A549 (cell line): ENCODE measurements around the gene USP34. TPM values are rescaled to one million over a fixed set of nuclear protein-coding genes. Genes with fewer than 3 reads are reported as not detected.

Experiments used
- ATAC-seq, 2 experiments: fragments of 200-7000 bp in 1 of 2; fragments of >200 bp in 1 of 2; cut with Nextera tagmentation in 1 of 2; cut with Tn5 transposase in 1 of 2; 3 replicates each; pipeline versions ENCODE4 v1.8.0 to v1.9.1; 2018 to 2020; ENCODE audit warnings: mild to moderate bottlenecking in 1 of 2, moderate library complexity in 1 of 2
- CTCF ChIA-PET: fragments of 300-600 bp; sonication (Branson Sonifier 250); formaldehyde crosslinking; extraction: SDS; loops from one replicate; lab custom pipeline; 2021; ENCODE audit warnings: antibody characterized with exemption, inconsistent platforms; lab: Yijun Ruan, JAX
- POLR2A ChIA-PET: fragments of 350-600 bp; formaldehyde crosslinking; extraction: SDS; loops from one replicate; lab custom pipeline; 2021; ENCODE audit warnings: antibody characterized with exemption, inconsistent platforms; lab: Yijun Ruan, JAX
- DNase-seq, 2 experiments: peaks; one replicate each; pipeline versions ENCODE4 v3.0.0 to v3.0.0-alpha.2; 2011 to 2016; ENCODE audit warnings: low read depth in 1 of 2, low spot score in 1 of 2
- FAIRE-seq: peaks from 2 replicates; lab custom pipeline; 2011; peaks lifted over from hg19 to GRCh38; lab: Jason Lieb, UNC
- H3K27ac ChIP-seq, 2 experiments: fragments of >200 bp; sonication (Bioruptor Twin); formaldehyde crosslinking; 3 replicates each; pipeline ENCODE4 v1.5.1; 2016 to 2017
- H3K4me1 ChIP-seq: fragments of >200 bp; sonication (Bioruptor Twin); formaldehyde crosslinking; 3 replicates; pipeline ENCODE4 v1.6.1; 2016
- H3K4me2 ChIP-seq: fragments of >200 bp; sonication (Bioruptor Twin); formaldehyde crosslinking; 3 replicates; pipeline ENCODE4 v1.6.1; 2016
- H3K4me3 ChIP-seq: fragments of >200 bp; sonication (Bioruptor Twin); formaldehyde crosslinking; 3 replicates; pipeline ENCODE4 v1.5.1; 2016
- H3K9me3 ChIP-seq: fragments of >200 bp; sonication (Bioruptor Twin); formaldehyde crosslinking; 3 replicates; pipeline ENCODE4 v1.6.1; 2016
- BCL3 ChIP-seq: fragments of >200 bp; sonication (Bioruptor Twin); formaldehyde crosslinking; IDR thresholded peaks from 3 replicates; pipeline ENCODE4 v1.6.1; 2016
- CBX8 ChIP-seq: fragments of 200-600 bp; sonication (generic); IDR thresholded peaks from 2 replicates; pipeline ENCODE4 v1.6.1; 2016
- CHD4 ChIP-seq: fragments of 200-600 bp; sonication (generic); IDR thresholded peaks from 2 replicates; pipeline ENCODE4 v1.6.1; 2016; ENCODE audit warnings: antibody characterized with exemption, mild to moderate bottlenecking, borderline replicate concordance
- EHF ChIP-seq: fragments of 250-450 bp; sonication (Bioruptor Pico); IDR thresholded peaks from 2 replicates; pipeline ENCODE4 v1.5.0; 2020; ENCODE audit warnings: mild to moderate bottlenecking
- EHMT2 ChIP-seq: fragments of 200-600 bp; sonication (generic); IDR thresholded peaks from 2 replicates; pipeline ENCODE4 v1.6.1; 2016; ENCODE audit warnings: antibody characterized with exemption, low read depth, mild to moderate bottlenecking, moderate library complexity
- ELK1 ChIP-seq: fragments of 150-350 bp; IDR thresholded peaks from 2 replicates; pipeline ENCODE4 v1.6.1; 2014; ENCODE audit warnings: low read depth, mild to moderate bottlenecking, low read length
- EP300 ChIP-seq, 2 experiments: fragments of >200 bp; sonication (Bioruptor Twin); formaldehyde crosslinking; IDR thresholded peaks; 2 replicates in 1 of 2; 3 replicates in 1 of 2; pipeline ENCODE4 v1.6.1; 2016 to 2017
- FOXS1 ChIP-seq: fragments of 250-450 bp; sonication (Bioruptor Pico); IDR thresholded peaks from 2 replicates; pipeline ENCODE4 v1.5.0; 2020; ENCODE audit warnings: mild to moderate bottlenecking, moderate library complexity
- GATA3 ChIP-seq: IDR thresholded peaks from 2 replicates; pipeline ENCODE4 v1.6.1; 2012; ENCODE audit warnings: borderline replicate concordance
- HDAC2 ChIP-seq: fragments of 200-600 bp; sonication (generic); IDR thresholded peaks from 2 replicates; pipeline ENCODE4 v1.6.1; 2016
- HMGXB4 ChIP-seq: fragments of 250-450 bp; sonication (Bioruptor Pico); IDR thresholded peaks from 2 replicates; pipeline ENCODE4 v1.5.0; 2021; ENCODE audit warnings: mild to moderate bottlenecking, moderate library complexity, borderline replicate concordance
- HOXB5 ChIP-seq: fragments of 250-450 bp; sonication (Bioruptor Pico); IDR thresholded peaks from 2 replicates; pipeline ENCODE4 v1.5.0; 2020; ENCODE audit warnings: mild to moderate bottlenecking, moderate library complexity
- JUN ChIP-seq, 2 experiments: fragments of >200 bp; sonication (Bioruptor Twin); formaldehyde crosslinking; IDR thresholded peaks; 2 replicates in 1 of 2; 3 replicates in 1 of 2; pipeline ENCODE4 v1.6.1; 2016 to 2017
- JUNB ChIP-seq: fragments of >200 bp; sonication (Bioruptor Twin); formaldehyde crosslinking; IDR thresholded peaks from 2 replicates; pipeline ENCODE4 v1.6.1; 2016
- KDM1A ChIP-seq: fragments of 200-600 bp; sonication (generic); IDR thresholded peaks from 2 replicates; pipeline ENCODE4 v1.6.1; 2016; ENCODE audit warnings: low read depth, mild to moderate bottlenecking
- MAFK ChIP-seq: fragments of 450-650 bp; IDR thresholded peaks from 2 replicates; pipeline ENCODE4 v1.6.1; 2014; ENCODE audit not compliant: partially characterized antibody
- MAZ ChIP-seq: fragments of 150-350 bp; IDR thresholded peaks from 2 replicates; pipeline ENCODE4 v1.6.1; 2014; ENCODE audit warnings: antibody characterized with exemption, low read depth, low read length, borderline replicate concordance
- MYC ChIP-seq: IDR thresholded peaks from 2 replicates; pipeline ENCODE4 v1.6.1; 2012; ENCODE audit warnings: mild to moderate bottlenecking, inconsistent platforms, low read length, improper control_type of control experiment, borderline replicate concordance
- NPAS2 ChIP-seq: fragments of 250-450 bp; sonication (Bioruptor Pico); IDR thresholded peaks from 2 replicates; pipeline ENCODE4 v1.8.0; 2022; ENCODE audit warnings: mild to moderate bottlenecking, moderate library complexity, borderline replicate concordance
- PBX3 ChIP-seq: IDR thresholded peaks from 2 replicates; pipeline ENCODE4 v1.6.1; 2012
- POLR2AphosphoS2 ChIP-seq: conservative IDR thresholded peaks from 2 replicates; pipeline ENCODE4 v1.6.1; 2012; ENCODE audit warnings: low read length, improper control_type of control experiment, inconsistent platforms
- RAD21 ChIP-seq, 2 experiments: fragments of >200 bp in 1 of 2; sonication (Bioruptor Twin) in 1 of 2; formaldehyde crosslinking in 1 of 2; IDR thresholded peaks in 1 of 2; conservative IDR thresholded peaks in 1 of 2; 2 replicates in 1 of 2; 3 replicates in 1 of 2; pipeline ENCODE4 v1.6.1; 2012 to 2018; ENCODE audit warnings: inconsistent platforms in 1 of 2
- RARB ChIP-seq: fragments of 250-450 bp; sonication (Bioruptor Pico); IDR thresholded peaks from 2 replicates; pipeline ENCODE4 v1.8.0; 2021; ENCODE audit warnings: mild to moderate bottlenecking, moderate library complexity
- RCOR1 ChIP-seq: fragments of 150-350 bp; IDR thresholded peaks from 2 replicates; pipeline ENCODE4 v1.6.1; 2014; ENCODE audit warnings: antibody characterized with exemption, low read length, low read depth
- RFX5 ChIP-seq: fragments of 450-650 bp; IDR thresholded peaks from 2 replicates; pipeline ENCODE4 v1.7.1; 2014; ENCODE audit warnings: antibody characterized with exemption, mild to moderate bottlenecking, moderate library complexity
- RNF2 ChIP-seq: fragments of 200-600 bp; sonication (generic); IDR thresholded peaks from 2 replicates; pipeline ENCODE4 v1.6.1; 2016; ENCODE audit warnings: low read depth, mild to moderate bottlenecking, antibody characterized with exemption, moderate library complexity, borderline replicate concordance
- TFCP2L1 ChIP-seq: fragments of 250-450 bp; sonication (Bioruptor Pico); IDR thresholded peaks from 2 replicates; pipeline ENCODE4 v1.5.0; 2021; ENCODE audit warnings: mild to moderate bottlenecking
- TP53 ChIP-seq: fragments of 250-450 bp; sonication (Bioruptor Pico); IDR thresholded peaks from 2 replicates; pipeline ENCODE4 v1.5.0; 2021; ENCODE audit warnings: mild to moderate bottlenecking, moderate library complexity
- ZC3H11A ChIP-seq: fragments of 450-650 bp; IDR thresholded peaks from 2 replicates; pipeline ENCODE4 v1.6.1; 2014; ENCODE audit warnings: antibody characterized with exemption, mild to moderate bottlenecking
- ZFP36 ChIP-seq: fragments of 450-650 bp; IDR thresholded peaks from 2 replicates; pipeline ENCODE4 v1.6.1; 2014; ENCODE audit warnings: borderline replicate concordance; ENCODE audit not compliant: partially characterized antibody
- ZNF302 ChIP-seq: fragments of 250-450 bp; sonication (Bioruptor Pico); IDR thresholded peaks from 2 replicates; pipeline ENCODE4 v1.9.0; 2021; ENCODE audit warnings: inconsistent platforms, mild to moderate bottlenecking, moderate library complexity
- WGBS: methylation state at CpG from one replicate; pipeline ENCODE4 v1.1.6; 2017; ENCODE audit errors: missing lambda C conversion rate; 5-methylcytosine and 5-hydroxymethylcytosine counted together
- polyA minus RNA-seq: library from RNA; depleted of rRNA, polyadenylated mRNA; stranded (reverse); fragments of >200 nt; gene quantifications from 2 replicates; pipeline ENCODE4 v1.2.3, GENCODE V29; 2011; rRNA and poly(A)+ RNA removed
- polyA plus RNA-seq, 4 experiments: library from polyadenylated mRNA; depleted of rRNA in 3 of 4; stranded (reverse); fragments of >200 nt; fragmentation: RNase III in 1 of 4; extraction: RNeasy Plus Mini Kit Qiagen cat#74134 plus additional on column Dnase treatment in 1 of 4; gene quantifications; 2 replicates in 3 of 4; 3 replicates in 1 of 4; pipeline ENCODE4 v1.2.3, GENCODE V29; 2011 to 2017
- TF ChIP-seq, protein P1 (sequence below): IDR thresholded peaks from 2 replicates; pipeline ENCODE4 v1.6.1; 2012; ENCODE audit warnings: low read depth, borderline replicate concordance

USP34 gene
- polyA plus RNA-seq (2011; rRNA removed) (132 TPM in 2 replicates), polyA plus RNA-seq (2017; fragmentation: RNase III; extraction: RNeasy Plus Mini Kit Qiagen cat#74134 plus additional on column Dnase treatment) (47.7 to 50.7 TPM (median 48.2 TPM) in 3 replicates), polyA minus RNA-seq (178 and 191 TPM in 2 replicates)
- polyA plus RNA-seq (2012; cell fraction: cytosol; rRNA removed), result 23.8 and 26.5 TPM in 2 replicates
- 35.8 and 62.6 TPM in 2 replicates for polyA plus RNA-seq (2012; cell fraction: nucleus; rRNA removed)

GRCh38 chr2:61470965-61471904, at the start of gene USP34:
Gene USP34, minus strand, starts transcription at chr2:61471087. Its CDS starts 395 bp downstream, at chr2:61470692.
- POLR2A ChIA-PET, result interaction anchor here (0.7 to 1.0 kb wide), 2 partner anchors 11 to 68 kb away, joined by 3 read pairs; partner anchors contain the start of gene XPO1
- no peak for FAIRE-seq
- CTCF ChIA-PET, result no interaction called here
- peak; percentile 90 for TF ChIP-seq BCL3
- no peak for TF ChIP-seq ZFP36
- TF ChIP-seq CHD4, result no peak
- TF ChIP-seq ZC3H11A, result no peak
- 0 out of 2 replicates have a peak, but pooled peaks have one; percentile 1 for TF ChIP-seq TP53 (CRISPR knock-in tag)
- TF ChIP-seq MYC, result peak; percentile 71
- no peak for TF ChIP-seq EHF
- no peak for TF ChIP-seq HDAC2
- TF ChIP-seq MAFK, result no peak
- TF ChIP-seq POLR2AphosphoS2, result no peak
- TF ChIP-seq HOXB5 (CRISPR knock-in tag), result no peak
- no peak for TF ChIP-seq ELK1
- TF ChIP-seq RCOR1, result no peak
- TF ChIP-seq FOXS1 (CRISPR knock-in tag), result no peak
- no peak for TF ChIP-seq JUNB
- TF ChIP-seq MAZ, result 0 out of 2 replicates have a peak, but pooled peaks have one; percentile 70
- TF ChIP-seq RARB (CRISPR knock-in tag), result no peak
- TF ChIP-seq RFX5, result 0 out of 2 replicates have a peak, but pooled peaks have one; percentile 16
- peak; percentile 76; the same call in 1 of the 2 replicates for TF ChIP-seq TFCP2L1 (CRISPR knock-in tag)
- no peak for TF ChIP-seq EP300 (IDR thresholded peaks at IDR 0.05)
- no peak for TF ChIP-seq EHMT2
- no peak for TF ChIP-seq RNF2
- TF ChIP-seq, protein P1, sequence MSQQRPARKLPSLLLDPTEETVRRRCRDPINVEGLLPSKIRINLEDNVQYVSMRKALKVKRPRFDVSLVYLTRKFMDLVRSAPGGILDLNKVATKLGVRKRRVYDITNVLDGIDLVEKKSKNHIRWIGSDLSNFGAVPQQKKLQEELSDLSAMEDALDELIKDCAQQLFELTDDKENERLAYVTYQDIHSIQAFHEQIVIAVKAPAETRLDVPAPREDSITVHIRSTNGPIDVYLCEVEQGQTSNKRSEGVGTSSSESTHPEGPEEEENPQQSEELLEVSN, result no peak
- 0 out of 2 replicates have a peak, but pooled peaks have one; percentile 6 for TF ChIP-seq GATA3
- peak; percentile 55 to 97; a peak in 4 of 5 replicates for TF ChIP-seq JUN (IDR thresholded peaks at IDR 0.05)
- TF ChIP-seq PBX3, result peak; percentile 75
- TF ChIP-seq CBX8, result no peak
- TF ChIP-seq HMGXB4 (CRISPR knock-in tag), result 0 out of 2 replicates have a peak, but pooled peaks have one; percentile 27
- no peak for TF ChIP-seq ZNF302 (CRISPR knock-in tag)
- peak in 1 of 2 experiments; percentile 11; a peak in 1 of 5 replicates for TF ChIP-seq RAD21 (conservative IDR thresholded peaks at IDR 0.05 in 1 of 2, IDR thresholded peaks at IDR 0.05 in 1 of 2)
- no peak for TF ChIP-seq KDM1A
- no peak for TF ChIP-seq NPAS2 (CRISPR knock-in tag)

More at GRCh38 chr2:61470965-61471904, at the start of gene USP34:
- DNase-seq, result peak; percentile 75 to 97
- ATAC-seq, result peak; percentile 82 to 91
- peaks cover 33% of the 10 kb centered on the region for H3K4me1 ChIP-seq
- under 1% methylated on average over 47 of the region's 91 CpGs for WGBS
- H3K27ac ChIP-seq, result peak within 1 kb of the TSS; percentile 93 to 96
- H3K4me3 ChIP-seq, result peak within 1 kb of the TSS; percentile 72
- no peaks in the 10 kb centered on the region for H3K9me3 ChIP-seq
- H3K4me2 ChIP-seq, result peak within 1 kb of the TSS; percentile 89
